Heart left ventricle (tissue), 13 donors: ENCODE measurements around the gene DEPDC5.

Source experiments
- CTCF ChIP-seq, 12 donors: fragments of 200-600 bp; sonication (generic) in 4 of 12; IDR thresholded peaks; one replicate each; pipeline versions ENCODE4 v1.5.0 to v1.8.0; 2018 to 2022; ENCODE audit warnings: antibody characterized with exemption in 12 of 12, mild to moderate bottlenecking in 5 of 12
- POLR2A ChIP-seq, 2 donors: fragments of 450-650 bp; IDR thresholded peaks; one replicate each; pipeline ENCODE4 v1.6.1; 2017; ENCODE audit warnings: antibody characterized with exemption in 2 of 2, mild to moderate bottlenecking in 2 of 2, moderate library complexity in 2 of 2
- donor health status: ischemic (EF 13 %, LVEDD 7.1; RV severe dilation, severe dysfunction).
- donor health status: DM: no; HTN: yes; CAD: no.
- donor health status: DM: no; HTN: no; CAD: no.
- donor health status: ischemic (EF 25% LVEDD 6.9; RV normal size, moderate dysfunction).
- donor health status: ischemic (EF 25% LVEDD 5.7; RV mildly dilated, moderate dysfunction).
- donor health status: ischemic (EF 35%, LVEDD 5.7; RV mildly dilated, moderate dysfunction).
- donor health status: nonischemic (EF 11% LVEDD 7.7; RV severe dilation, severe dysfunction).
- donor health status: DM: yes; HTN: yes; CAD: no.
- donor health status: PGD.
- donor health status: ischemic (EF 29% LVEDD 5.4; RV normal size, mild dysfunction).
- donor health status: nonischemic (EF 23%, LVEDD 6.1; RV moderate dilation, normal function).

GRCh38 chr22:31825513-31825912 lies 71.7 kb downstream of the DEPDC5 start:
- no peak for TF ChIP-seq CTCF (IDR thresholded peaks at IDR 0.05)
- no peak for TF ChIP-seq POLR2A (IDR thresholded peaks at IDR 0.05)
